RCC 7860 (cell line): Measurements from ENCODE around the gene CD300A.
A peak's percentile ranks its signal among the peaks of the same experiment; 100 is the strongest.

ENCODE experiments used
- DNase-seq: peaks from one replicate; pipeline ENCODE4 v3.0.0-alpha.2; 2015; ENCODE audit warnings: low spot score
- FAIRE-seq: peaks from 2 replicates; lab custom pipeline; 2012; peaks lifted over from hg19 to GRCh38; lab: Jason Lieb, UNC

The CD300A gene

DNA sequence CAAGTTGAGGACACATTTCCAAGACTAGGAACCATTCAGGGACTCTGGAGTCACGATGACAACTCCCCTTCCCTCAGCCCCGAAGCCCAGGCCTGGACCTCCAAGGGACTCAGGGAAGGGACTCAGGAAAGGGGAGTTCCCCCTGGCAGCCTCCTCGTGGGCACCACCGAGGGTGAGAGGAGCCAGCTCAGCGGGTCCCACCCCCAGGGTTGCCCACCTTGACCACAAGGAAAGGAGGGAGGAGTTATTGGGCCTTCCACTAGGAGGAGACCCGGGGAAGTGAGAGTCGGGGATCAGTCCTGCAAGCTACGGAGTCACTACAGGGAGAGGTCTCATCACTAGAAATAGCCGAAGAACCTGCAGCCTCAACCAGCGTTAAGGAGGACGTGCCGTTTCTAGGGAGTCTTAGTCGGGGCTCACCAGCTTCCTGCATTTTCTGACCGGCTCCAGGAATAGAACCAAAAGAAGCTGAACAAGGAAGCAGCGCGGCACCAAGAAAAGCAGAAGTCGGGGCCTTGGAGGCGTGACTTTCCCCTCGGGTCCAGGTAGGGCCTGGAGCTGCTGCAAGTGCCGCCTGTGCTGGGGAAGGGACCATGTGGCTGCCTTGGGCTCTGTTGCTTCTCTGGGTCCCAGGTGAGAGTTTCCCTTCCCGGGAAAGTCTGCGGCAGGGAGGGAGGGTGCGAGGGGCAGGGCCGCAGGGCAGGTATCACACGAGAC is at the start of gene CD300A:
TSS of gene CD300A (plus strand) at position 524 of the 717 bp plus-strand sequence. CDS start at position 594, 70 bp downstream.
- FAIRE-seq (no peak), DNase-seq (no peak)

DNA sequence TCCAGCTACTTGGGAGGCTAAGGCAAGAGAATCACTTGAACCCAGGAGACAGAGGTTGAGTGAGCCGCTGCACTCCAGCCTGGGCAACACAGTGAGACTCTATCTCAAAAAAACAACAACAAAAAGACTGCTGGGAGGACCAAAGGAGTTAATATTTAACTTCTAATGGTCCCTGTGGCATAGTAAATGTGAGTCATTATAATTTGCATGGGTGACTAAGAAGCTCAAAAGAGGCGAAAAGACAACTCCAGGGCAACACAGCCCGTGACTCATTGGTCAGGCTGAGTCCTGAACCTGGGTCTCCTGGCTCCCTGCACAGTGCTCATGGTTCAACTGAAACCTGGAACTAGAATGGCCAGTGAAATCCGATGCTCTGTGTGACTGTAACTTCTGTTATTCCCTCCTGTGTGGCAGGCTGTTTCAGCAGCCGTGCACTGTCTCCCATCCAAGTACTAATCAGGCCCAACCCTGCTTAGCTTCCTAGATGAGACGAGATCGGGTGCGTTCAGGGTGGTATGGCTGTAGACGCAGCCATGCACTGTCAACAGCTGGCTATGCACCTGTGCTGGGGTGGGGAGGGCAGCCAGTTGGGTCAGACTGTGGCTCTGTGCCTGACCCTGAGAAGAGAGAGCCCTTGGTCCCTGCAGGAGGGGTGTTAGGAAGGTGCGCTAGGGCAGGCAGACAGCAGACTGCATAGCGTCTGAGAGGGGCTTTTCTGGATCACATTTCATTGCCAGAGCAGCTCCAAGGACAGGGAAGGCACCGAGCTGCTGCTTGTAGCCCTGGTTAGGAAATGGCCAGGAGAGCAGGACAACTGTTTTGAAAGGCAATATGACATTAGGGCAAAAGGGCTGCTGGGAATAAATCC is 49.0 kb upstream of the CD300A start:
- peak; percentile 84 for DNase-seq
- FAIRE-seq: peak; percentile 89

DNA sequence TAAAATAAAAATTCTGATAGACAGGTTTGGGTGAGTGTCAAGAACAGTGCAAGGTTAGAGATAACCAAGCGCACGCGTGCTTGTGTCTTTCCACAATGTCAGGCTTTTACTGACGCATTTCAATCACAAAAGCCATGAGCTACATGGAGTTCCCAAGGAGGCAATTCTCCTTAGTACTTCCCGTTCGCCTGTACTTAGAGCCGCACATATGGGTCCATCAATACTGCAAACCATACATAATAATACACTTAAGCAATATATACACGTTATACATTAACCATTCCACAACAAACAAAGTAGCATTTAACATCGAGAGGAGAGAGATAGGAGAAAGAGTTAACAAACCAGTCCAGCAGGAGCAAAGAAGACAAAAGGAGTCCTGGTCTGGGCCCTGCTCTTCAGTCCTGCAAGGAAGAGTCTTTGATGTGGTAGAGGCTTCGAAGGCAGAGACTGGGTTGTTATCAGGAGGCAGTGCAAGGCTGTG is 46.5 kb upstream of the CD300A start:
- FAIRE-seq (no peak), DNase-seq (no peak)

DNA sequence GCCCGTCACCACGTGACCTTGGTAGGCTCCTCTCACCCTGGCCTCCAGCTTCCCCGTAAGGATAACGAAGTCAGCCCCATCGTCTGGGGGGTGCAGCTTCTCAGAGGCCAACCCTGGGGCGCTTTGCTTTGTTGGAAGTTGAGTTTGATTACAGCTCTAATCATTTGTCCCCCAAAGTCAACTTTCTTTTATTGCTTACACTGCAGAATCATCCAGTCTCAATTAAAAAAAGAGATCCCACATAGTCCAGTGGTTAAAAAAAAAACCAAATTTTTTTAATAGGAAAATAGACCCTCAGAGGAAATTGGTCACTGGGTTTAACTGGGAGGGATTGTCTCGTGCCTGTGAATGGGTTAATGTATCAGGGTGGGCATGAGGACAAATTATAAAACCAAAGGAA is 42.3 kb upstream of the CD300A start:
- FAIRE-seq (no peak), DNase-seq (no peak)

DNA sequence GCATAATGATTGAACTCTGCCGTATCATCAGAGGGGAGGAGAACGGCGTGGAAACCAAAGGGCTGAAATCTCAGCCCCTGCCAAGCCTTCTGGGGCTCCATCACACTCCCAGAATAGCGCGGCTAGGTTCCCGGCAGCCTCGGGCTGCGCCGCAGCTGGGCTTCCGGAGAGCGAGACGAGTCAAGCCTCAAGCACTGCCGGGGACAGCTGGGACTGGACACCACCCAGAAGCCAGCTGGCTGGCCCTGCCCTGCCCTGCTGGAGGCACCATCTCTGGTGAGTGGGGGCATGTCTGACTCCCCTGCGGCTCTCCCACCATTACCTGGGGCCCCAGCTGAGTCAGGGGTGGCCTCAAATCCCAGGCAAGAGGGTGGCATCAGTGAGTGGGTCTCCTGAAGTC is 41.8 kb upstream of the CD300A start:
- no peak for FAIRE-seq
- no peak for DNase-seq

DNA sequence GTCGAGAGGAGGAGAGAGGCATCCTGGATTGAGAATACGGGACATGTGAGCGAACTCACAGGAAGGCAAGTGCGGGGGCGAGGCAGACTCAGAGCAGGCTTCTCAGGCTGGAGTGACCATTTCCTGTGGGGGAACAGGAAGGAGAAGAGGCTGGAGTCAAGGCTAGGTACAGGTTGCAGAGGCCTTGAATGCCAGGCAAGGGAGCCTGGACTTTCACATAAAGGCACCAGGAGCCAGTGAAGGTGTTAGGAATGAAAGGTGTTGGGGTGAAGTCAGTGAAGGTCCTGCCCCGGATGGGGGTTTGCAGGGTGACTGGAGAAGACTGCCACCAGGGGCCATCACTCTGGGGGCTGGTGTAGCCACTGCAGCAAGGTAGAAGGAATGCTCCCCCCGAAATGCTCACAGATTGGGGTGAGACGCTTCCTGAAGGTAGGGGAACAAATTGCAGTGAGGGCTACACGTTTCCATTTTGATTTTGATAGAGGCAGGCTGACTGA is 39.8 kb upstream of the CD300A start:
- FAIRE-seq (no peak), DNase-seq (no peak)

DNA sequence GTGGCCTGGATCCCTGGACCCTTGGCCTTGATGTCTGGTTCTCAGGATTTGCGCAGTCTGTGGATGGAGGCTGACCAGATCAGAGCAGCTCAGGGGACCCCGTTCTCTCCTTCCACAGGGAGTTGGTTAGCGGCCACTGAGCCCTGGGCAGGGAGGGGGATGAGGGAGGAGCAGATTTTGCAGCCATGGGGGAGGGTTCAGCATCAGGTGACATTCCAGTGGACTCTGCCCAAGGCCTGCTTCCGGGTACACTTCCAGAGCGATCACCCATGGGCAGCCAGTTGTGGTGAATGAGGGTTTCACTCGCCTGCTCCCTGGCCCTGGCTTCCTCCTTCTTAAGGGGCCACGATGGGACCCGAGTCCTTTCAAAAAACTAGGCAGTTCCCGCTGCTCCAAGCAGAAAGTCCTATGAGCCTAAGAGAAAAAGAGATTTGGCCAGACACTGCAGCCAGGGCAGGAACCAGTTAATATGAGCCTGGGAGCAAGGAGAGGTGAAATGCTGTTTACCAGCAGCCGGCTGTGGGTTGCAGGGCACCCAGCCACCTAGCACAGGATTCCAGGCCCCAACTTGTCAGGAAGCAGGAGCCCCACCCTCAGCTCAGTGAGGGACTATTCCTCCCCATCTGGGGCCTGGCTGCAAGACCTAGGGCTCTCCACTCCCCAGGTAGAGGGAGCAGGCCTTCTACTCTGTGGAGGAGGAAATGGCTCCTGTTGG is 39.2 kb upstream of the CD300A start:
- no peak for FAIRE-seq

DNA sequence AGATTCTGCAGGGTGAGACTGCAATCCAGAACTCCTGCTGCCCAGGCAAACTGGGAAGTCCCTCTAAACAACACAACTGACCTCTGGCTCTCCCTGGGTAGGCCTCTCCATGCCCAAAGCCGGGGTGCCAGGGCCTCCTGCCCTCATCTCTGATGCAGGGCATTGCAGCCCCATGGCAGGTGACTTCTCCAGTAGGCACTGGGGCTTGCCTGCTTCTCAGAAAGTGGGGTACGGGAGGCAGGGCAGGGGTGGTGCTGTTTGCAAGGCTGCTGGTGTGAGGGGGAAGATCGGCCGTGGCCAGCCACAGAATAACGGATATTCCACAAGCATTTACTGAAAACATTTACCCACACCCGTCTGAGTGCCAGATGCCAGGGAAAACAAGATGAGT is 38.7 kb upstream of the CD300A start:
- FAIRE-seq: no peak
- no peak for DNase-seq

More for the DNA sequence above, 39.2 kb upstream of the CD300A start:
- no peak for DNase-seq

DNA sequence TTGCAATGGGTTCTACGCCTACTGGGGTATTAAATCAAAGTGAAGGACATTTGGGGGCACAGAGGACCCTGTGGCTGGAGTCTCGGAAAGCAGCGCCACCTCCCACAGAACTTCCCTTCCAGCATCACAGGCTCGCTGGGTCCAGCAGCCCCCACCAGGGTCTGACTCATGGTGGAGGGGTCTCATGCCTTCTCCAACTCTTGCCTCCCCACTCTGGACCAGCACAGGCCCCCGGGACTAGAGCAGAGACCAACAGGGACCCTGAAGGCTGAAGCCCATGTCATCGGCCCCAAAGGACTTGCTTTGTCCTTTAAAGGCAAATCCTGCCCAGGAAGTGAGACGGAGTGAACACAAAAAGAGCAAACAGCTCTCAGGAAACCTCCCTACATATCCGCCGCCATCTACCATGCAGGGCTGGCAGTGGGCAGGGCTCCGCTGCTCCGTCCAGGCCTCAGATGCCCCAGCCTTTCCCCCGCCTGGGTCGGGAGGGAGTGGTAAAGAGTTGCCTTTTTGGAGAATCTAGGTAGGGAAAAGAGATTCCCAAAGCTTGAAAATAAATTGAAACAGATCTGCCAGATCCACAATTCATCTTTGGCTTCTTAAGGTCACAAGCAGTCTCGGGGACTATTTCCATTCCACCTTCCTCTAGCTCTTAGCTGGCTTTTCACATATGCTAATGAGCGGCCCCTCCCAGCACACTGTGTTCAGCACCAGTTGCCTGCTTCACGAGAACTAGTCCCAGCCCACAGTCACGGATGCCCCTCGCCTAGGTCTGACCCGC is 36.6 kb upstream of the CD300A start:
- DNase-seq (no peak), FAIRE-seq (no peak)

DNA sequence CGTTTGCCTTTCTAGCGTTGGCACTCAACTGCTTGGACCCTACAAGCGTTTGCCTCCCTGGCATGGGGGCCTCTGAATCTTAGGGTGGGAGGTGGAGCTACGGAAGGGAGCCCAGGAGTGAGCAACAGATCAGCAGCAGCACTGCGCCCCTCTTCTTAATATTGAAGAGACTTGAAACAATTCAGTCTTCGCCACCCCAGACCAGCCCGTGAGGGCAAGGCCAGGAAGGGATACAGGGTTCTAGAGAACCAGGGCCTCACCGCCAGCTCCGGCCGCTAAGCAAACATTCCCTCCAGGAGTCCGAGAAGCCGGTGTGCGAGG is 36.1 kb upstream of the CD300A start:
- no peak for FAIRE-seq
- no peak for DNase-seq

DNA sequence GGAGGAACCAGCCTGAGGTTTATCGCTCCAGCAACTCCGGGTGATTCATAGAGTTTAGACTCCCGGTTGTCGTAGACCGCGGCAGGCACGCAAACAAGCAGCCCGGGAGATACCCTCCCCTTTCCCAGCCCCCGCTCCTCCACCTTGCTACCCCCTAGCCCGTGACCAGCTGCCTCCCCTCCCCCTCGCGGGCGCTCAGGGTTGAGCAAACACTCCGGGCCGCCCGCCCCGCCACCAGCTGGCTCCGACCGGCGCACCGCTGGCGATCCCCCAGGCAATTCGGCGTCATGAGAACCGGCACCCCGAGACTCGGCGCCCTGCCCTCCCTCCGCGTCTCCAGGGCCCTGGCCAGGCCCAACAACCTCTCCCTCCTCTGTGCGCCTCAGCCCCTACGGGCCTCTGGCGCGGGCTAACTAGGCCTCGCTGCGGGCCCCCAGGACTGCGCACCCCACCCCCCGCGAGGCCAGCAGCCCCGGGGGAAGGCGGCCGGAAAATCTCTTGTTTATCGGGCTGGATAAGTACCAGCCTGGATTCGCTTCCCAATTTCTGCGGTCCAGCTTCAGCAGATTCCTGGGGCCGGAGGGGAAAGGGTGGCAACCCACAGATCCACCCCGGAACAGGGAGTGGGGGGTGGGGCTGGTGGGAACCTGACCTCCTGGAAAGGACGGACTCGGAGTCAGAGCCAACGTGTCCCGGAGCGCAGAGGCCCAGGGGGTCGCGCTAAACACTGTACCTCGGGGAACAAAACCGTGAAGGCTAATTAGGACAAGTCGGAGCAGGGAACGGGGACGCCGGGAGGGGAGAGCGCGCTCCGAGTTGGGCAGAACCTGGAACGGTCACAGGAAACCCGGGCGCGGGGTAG is 35.5 kb upstream of the CD300A start:
- DNase-seq: peak; percentile 88
- FAIRE-seq: peak; percentile 92

DNA sequence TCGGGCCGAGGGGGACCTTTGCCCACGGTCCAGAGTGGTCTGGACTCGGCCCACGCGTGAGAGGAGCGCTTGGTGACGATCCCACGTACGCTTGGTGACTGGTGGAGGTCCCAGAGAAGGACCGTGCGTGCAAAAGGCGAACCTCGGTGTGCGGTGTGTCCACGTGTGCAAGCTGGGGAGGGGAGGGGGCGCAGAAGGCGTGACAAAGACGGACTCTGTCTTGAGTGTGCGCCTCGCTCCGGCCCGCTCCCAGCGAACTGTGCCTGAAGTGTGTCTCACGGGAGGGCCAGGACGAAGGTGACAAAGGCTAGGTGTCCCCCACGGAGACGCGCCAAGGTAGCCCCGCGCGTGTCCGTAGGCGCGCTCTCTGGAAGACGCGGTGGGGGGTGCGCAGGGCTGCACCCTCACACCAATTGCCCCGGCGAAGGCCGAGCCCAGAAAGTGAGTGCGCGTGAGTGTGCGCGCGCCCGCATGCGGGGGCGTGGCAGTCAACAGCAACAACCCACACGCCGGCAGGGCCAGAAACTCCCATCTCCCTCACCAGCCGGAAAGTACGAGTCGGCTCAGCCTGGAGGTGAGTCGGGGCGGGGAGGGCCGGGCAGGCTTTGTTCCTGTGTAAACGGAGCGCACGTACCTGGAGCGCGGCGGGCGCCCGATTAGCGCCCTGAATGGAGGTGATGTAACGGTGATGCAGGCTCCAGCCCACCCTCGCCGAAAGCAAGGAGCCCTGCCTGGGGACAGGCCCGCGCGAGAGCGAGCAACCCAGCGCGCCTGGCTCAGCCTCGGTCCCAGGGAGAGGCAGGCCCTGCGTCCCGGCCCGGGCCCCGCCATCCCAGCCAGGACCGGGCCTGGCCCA is 34.6 kb upstream of the CD300A start, which contains the start of gene GPRC5C:
TSS of gene GPRC5C (plus strand) at position 521 of the 856 bp plus-strand sequence. CDS start 7,689 bp downstream, outside the sequence.
- DNase-seq (no peak), FAIRE-seq (no peak)

DNA sequence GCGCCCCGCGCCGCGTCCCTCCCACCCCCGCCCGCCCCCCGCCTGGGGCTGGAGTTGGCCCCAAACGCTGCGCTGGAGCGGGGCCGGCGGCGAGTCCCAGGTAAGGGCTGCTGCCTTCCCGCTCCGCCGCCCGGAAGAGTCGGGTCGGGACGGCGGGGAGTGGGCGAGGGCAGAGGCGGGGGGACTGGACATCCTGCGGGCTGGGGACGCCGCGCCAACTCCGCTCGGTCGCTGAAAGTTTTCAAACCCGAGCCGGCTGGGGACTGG is 34.1 kb upstream of the CD300A start:
- no peak for FAIRE-seq
- no peak for DNase-seq

DNA sequence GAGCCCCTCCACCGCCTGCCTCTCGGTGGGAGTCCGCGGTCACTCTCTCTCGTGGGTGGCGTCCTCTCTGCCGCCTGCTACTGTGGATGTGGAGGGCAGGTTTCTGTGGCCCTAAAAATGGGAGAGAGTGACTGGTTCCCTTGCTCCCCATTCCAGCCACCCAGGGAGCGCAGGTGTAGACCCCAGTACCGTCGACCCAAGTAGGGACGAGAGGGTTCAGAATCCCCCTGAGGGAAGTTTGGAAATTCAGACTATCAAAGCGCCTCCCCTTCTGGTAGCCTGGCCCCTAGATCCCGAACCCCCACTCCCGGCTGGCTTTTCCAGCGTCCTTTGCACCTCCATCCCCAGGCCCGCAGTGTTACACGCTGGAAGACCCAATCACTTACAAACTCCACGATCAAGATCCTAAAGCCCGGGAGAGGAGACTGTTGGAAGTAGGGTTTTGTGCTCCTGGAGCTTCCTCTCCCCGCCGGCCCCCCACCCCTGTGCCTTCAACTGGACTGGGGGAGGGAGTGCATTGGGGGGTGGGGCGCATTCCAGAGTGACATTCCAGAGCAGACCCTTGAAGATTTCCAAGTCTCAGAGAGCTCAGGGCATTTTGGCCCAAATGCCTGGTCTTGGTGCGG is 33.6 kb upstream of the CD300A start:
- no peak for DNase-seq
- FAIRE-seq: no peak

DNA sequence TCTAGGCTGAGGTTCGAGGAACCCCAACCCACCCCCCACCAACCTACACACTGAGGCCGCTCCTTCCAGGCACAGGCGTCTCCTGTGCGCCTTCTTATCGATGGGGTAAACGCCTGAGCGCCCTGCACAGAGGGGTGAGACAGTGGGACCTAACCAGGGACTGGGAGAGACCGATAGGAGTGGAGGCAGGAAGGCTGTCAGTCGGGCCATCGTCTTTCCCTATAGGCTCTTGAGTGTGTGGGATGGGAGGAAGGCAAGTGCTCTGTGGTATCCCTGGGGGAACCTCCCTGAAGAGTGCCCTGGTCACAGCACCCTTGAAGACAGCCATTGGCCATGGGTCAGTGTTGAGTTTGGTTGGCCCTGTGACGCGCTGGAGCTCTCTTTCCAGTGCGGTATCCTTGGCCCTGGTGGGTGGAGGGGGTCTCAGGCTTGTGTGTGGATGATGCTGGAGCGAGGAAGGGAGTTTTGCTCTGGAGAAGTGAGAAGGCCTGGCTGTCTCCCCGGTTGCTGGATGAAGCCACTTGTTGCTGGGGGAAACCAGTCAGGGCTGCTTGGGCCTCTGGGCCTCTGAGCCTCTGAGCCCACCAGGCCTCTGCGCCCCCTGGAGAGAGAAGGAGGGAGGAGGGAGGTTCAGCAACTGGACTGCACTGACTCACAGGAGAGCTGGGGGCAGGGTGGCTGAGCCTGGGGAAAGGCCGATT is 32.9 kb upstream of the CD300A start:
- FAIRE-seq: no peak
- DNase-seq: no peak

DNA sequence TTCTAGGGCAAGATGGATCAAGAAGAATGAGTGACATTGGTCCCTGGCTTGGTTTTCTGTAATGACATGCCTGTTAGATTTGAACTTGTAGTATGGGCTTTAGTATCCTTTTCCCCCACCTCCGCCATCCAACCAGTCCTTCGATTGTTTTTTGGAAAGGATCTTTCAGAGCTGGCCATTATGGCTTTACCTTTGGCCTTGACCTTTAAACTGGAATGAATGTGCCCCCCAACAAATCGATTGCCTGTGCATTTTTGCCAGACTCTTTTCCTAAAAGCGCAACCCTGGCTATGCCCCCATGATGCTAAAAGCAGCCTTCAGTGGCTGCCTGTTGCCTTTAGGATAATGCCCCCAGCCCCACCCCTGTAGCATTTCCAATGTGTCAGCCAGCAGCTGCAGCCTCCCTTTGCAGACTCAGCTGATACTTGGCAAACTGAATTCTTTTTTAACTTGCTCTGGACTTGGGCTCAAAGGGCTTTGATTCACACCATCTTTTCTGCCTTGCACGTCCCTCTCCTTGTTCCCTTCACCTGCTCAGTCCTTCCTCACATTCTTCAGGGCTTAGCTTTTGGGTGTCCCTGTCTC is 30.6 kb upstream of the CD300A start:
- FAIRE-seq: no peak
- DNase-seq: no peak

DNA sequence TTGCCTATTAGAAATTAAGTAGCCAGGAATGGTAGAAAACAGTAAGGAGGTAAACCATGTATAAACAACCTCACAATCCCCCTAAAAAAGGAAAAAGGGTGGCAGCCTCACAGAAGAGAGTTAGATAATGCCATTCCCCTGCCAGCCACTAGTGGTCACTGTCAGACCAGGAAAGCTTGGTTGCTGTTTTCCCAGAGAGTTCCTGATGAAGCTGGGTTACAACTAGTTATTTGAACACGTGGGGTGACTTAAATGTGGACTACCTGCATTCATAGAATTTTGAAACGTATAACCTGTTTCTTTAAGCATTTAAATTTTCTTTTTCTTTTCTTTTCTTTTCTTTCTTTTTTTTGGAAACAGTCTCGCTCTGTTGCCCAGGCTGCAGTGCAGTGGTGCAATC is 28.7 kb upstream of the CD300A start:
- no peak for DNase-seq
- no peak for FAIRE-seq
